T-helper 1 cell treated with Interleukin-12 subunit alpha and Interleukin-12 subunit beta and Interleukin-4 antibody, amounts not matched to agents 30 μg/mL and 1 μg/mL, for 36 hours (primary cell): Measurements from ENCODE around the gene RNF112.

ENCODE experiments used
- H3K27ac Mint-ChIP-seq: one replicate; pipeline ENCODE4 v1.8.0; 2021; ENCODE audit warnings: mild to moderate bottlenecking, mixed read lengths
- H3K27me3 Mint-ChIP-seq: one replicate; pipeline ENCODE4 v1.8.0; 2021; ENCODE audit warnings: low read depth, mixed read lengths
- H3K36me3 Mint-ChIP-seq: one replicate; pipeline ENCODE4 v1.8.0; 2021; ENCODE audit warnings: low read depth, mixed read lengths
- H3K4me1 Mint-ChIP-seq: one replicate; pipeline ENCODE4 v1.8.0; 2021; ENCODE audit warnings: low read depth, mixed read lengths
- H3K4me3 Mint-ChIP-seq: one replicate; pipeline ENCODE4 v1.8.0; 2021; ENCODE audit warnings: mild to moderate bottlenecking, moderate library complexity, mixed read lengths
- H3K9me3 Mint-ChIP-seq: one replicate; pipeline ENCODE4 v1.8.0; 2021; ENCODE audit warnings: mixed read lengths

The RNF112 gene

DNA sequence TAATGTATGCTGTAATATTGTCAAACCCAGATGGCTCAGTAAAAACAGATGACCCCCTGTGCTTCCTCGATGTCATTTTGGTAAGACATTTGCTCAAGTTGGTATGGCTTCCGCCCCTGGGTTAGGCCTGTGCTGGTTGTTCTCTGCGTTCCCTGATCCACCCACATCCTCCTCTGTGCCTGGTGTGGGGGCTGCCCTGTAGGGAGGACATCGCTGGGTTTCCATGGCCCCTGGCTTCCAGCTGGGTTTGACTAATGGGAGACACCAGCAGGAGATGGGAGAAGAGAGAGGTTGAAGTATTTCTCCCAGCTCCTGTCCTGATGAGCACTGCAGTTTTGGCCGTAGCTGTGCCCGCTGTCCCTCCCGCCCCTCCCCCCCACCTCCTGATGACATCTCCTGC, 19.6 kb upstream of the RNF112 start:
- Mint-ChIP-seq H3K36me3 (no peaks in the 10 kb centered on the region), H3K4me3 (no peak overlapping the region), H3K9me3 (no peaks in the 10 kb centered on the region), H3K27ac (no peak overlapping the region), H3K27me3 (peaks cover 65% of the 10 kb centered on the region), H3K4me1 (no peaks in the 10 kb centered on the region)

GRCh38 chr17:19392303-19392702, 18.7 kb upstream of the RNF112 start:
- H3K36me3 Mint-ChIP-seq, result no peaks in the 10 kb centered on the region
- no peaks in the 10 kb centered on the region for H3K4me1 Mint-ChIP-seq
- no peaks in the 10 kb centered on the region for H3K9me3 Mint-ChIP-seq
- H3K27ac Mint-ChIP-seq, result no peak overlapping the region
- no peak overlapping the region for H3K4me3 Mint-ChIP-seq
- H3K27me3 Mint-ChIP-seq, result peaks cover 69% of the 10 kb centered on the region

DNA sequence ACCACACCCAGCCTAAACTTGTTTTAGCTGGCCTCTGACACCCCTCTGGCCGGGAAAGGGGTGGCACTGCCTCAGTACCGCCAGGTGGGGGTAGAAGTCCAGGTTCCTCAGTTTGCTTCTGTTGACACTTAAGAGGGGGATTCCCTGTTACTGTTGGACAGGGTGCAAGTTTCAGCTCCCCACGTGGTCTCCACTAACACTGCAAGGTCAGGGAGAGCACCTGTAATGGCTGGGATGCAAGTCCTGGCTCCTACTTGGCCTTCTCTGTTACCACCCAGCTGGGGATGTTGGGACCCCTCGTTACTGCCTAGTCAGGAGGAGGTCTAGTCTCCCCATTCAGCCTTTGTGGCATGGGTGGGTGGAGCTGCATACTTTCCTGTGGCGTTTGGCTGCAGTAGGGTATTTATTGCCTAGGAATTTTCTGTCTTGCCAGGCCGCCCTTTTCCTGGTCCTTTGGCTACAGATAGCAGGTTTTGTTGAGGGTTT, 13.4 kb upstream of the RNF112 start:
- Mint-ChIP-seq H3K27ac (no peak overlapping the region), H3K4me3 (no peak overlapping the region), H3K36me3 (no peaks in the 10 kb centered on the region), H3K27me3 (peaks cover 43% of the 10 kb centered on the region), H3K4me1 (peaks cover 3% of the 10 kb centered on the region), H3K9me3 (no peaks in the 10 kb centered on the region)

GRCh38 chr17:19398301-19399181, 12.5 kb upstream of the RNF112 start:
- H3K4me3 Mint-ChIP-seq, result no peak overlapping the region
- H3K27ac Mint-ChIP-seq, result no peak overlapping the region
- H3K9me3 Mint-ChIP-seq, result no peaks in the 10 kb centered on the region
- H3K27me3 Mint-ChIP-seq, result peaks cover 36% of the 10 kb centered on the region
- H3K36me3 Mint-ChIP-seq, result no peaks in the 10 kb centered on the region
- H3K4me1 Mint-ChIP-seq, result peaks cover 3% of the 10 kb centered on the region

GRCh38 chr17:19399750-19400450, 11.1 kb upstream of the RNF112 start:
- H3K27me3 Mint-ChIP-seq, result peaks cover 25% of the 10 kb centered on the region
- no peaks in the 10 kb centered on the region for H3K36me3 Mint-ChIP-seq
- no peaks in the 10 kb centered on the region for H3K9me3 Mint-ChIP-seq
- no peak overlapping the region for H3K4me3 Mint-ChIP-seq
- H3K27ac Mint-ChIP-seq, result no peak overlapping the region
- H3K4me1 Mint-ChIP-seq, result peaks cover 3% of the 10 kb centered on the region

GRCh38 chr17:19401321-19402010, 9.6 kb upstream of the RNF112 start:
- peaks cover 17% of the 10 kb centered on the region for H3K27me3 Mint-ChIP-seq
- no peaks in the 10 kb centered on the region for H3K36me3 Mint-ChIP-seq
- no peak overlapping the region for H3K4me3 Mint-ChIP-seq
- peaks cover 3% of the 10 kb centered on the region for H3K4me1 Mint-ChIP-seq
- no peak overlapping the region for H3K27ac Mint-ChIP-seq
- H3K9me3 Mint-ChIP-seq, result no peaks in the 10 kb centered on the region

DNA sequence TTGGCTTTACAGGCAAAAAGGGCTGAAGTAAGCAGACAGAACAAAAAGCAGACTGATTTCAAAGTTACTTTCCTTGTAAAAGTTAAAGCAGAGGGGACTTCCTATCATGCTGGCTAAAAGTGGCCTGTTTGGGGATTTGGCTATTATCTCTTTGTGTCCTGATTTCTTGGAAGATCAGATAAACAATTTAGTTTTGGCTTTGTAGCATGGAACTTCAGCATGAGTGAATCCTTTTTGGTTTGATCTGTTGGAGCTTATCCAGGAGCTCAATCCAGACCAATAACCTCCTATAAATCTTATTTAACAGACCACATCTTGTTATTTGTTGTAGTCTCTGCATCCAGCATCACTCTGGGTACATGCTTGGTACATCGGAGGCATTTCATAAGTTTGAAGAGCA, 8.9 kb upstream of the RNF112 start:
- Mint-ChIP-seq H3K4me3 (no peak overlapping the region), H3K36me3 (no peaks in the 10 kb centered on the region), H3K4me1 (peaks cover 3% of the 10 kb centered on the region), H3K27me3 (peaks cover 13% of the 10 kb centered on the region), H3K9me3 (no peaks in the 10 kb centered on the region), H3K27ac (no peak overlapping the region)

GRCh38 chr17:19403021-19403420, 8.0 kb upstream of the RNF112 start:
- Mint-ChIP-seq H3K27ac (no peak overlapping the region), H3K27me3 (peaks cover 13% of the 10 kb centered on the region), H3K36me3 (no peaks in the 10 kb centered on the region), H3K9me3 (no peaks in the 10 kb centered on the region), H3K4me1 (peaks cover 3% of the 10 kb centered on the region), H3K4me3 (no peak overlapping the region)

- H3K36me3 Mint-ChIP-seq, result no peaks in the 10 kb centered on the region
- peaks cover 13% of the 10 kb centered on the region for H3K27me3 Mint-ChIP-seq
- no peak overlapping the region for H3K27ac Mint-ChIP-seq
- H3K4me1 Mint-ChIP-seq, result no peaks in the 10 kb centered on the region
- no peaks in the 10 kb centered on the region for H3K9me3 Mint-ChIP-seq
- no peak overlapping the region for H3K4me3 Mint-ChIP-seq
Measured at GRCh38 chr17:19404264-19404663, 6.8 kb upstream of the RNF112 start.

DNA sequence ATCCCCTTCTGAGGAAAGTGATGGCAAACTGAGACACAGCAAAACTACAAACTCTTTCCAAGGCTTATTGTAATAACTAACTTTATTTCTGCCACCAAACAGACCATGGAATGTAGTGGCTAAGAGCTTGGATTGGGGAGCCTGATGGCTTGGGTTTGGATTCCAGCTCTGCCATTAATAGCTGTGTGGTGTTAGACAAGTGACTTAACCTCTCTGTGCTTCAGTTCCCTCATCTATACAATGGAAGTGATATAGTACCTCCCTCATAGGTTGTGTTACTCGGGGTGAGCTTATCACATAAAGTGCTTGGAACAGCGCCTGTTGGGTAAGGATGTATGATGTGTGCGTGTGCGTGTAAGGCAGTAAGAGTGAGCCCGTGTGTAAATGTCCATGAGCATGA, 5.9 kb upstream of the RNF112 start:
- Mint-ChIP-seq H3K27ac (no peak overlapping the region), H3K9me3 (no peaks in the 10 kb centered on the region), H3K4me1 (no peaks in the 10 kb centered on the region), H3K36me3 (no peaks in the 10 kb centered on the region), H3K4me3 (no peak overlapping the region), H3K27me3 (peaks cover 13% of the 10 kb centered on the region)

DNA sequence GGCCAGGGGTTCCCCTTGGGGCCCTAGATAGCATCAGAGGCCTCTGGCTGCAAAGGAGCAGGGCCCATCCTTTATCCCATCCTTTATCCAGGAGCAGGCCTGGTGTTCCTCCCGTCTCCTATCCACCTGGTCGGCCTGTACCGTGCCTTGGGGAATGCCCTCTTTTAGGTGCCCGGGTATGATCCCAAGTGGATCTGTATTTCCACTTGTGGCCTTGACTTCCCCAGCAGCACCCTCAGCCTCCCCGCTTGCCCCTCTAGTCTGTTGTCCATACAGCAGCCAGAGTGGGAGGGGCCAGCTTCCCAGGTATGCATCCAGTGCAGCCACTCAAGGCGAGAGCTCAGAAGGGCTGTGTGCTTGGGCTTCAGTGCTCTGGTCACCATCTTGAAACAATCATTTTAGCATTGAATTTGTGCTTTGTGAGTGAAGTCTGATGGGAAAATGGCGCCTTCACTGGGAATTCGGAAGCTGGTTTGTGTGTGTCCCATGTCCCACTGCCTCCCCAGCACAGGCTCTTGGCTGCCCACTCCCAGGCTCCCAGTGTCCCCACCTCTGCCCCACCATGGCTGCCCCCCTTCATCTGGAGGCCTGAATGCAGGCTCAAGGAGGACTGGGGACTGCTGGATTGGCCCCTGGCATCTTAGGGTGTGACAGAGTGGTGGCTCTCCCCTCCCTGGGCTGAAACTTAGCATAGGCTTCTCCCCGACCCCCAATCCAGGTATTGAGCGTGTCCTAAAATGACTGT, 3.3 kb upstream of the RNF112 start:
- no peaks in the 10 kb centered on the region for H3K4me1 Mint-ChIP-seq
- no peaks in the 10 kb centered on the region for H3K9me3 Mint-ChIP-seq
- no peak overlapping the region for H3K27ac Mint-ChIP-seq
- no peaks in the 10 kb centered on the region for H3K36me3 Mint-ChIP-seq
- H3K27me3 Mint-ChIP-seq, result peaks cover 1% of the 10 kb centered on the region
- no peak overlapping the region for H3K4me3 Mint-ChIP-seq

DNA sequence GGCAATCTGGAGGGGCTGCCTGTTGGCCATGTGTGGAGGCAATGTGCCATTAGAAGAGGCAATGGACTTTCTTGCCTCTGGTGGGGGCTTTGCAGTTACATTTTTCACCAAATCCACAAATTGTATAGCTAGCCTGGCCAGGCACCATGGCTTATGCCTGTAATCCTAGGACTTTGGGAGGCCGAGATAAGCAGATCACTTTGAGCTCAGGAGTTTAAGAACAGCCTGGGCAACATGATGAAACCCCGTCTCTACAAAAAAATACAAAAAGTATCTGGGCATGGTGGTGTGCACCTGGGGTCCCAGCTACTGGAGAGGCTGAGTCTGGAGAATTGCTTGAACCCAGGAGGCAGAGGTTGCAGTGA, 2.7 kb upstream of the RNF112 start:
- H3K27me3 Mint-ChIP-seq, result no peaks in the 10 kb centered on the region
- H3K27ac Mint-ChIP-seq, result no peak overlapping the region

DNA sequence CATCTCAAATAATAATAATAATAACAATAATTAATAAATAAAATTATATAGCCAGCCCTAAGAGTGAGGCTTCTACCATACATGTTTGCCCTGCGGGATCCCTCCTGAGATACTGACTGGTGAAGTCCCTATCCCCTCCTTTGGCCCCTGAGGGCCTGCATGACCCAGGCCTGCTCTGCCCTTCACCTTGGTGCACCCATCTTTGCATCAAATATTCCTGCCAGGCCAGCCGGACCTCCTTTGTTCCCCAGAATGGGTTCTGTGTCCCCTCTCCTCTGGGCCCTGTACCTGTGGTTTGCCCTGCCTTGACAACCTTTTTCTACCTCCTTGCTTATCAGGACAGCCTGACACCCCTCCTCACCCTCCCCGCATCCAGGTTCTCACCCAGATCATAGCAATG, 2.0 kb upstream of the RNF112 start:
- Mint-ChIP-seq H3K27me3 (no peaks in the 10 kb centered on the region), H3K4me1 (no peaks in the 10 kb centered on the region), H3K27ac (no peak overlapping the region), H3K4me3 (no peak overlapping the region), H3K9me3 (no peaks in the 10 kb centered on the region), H3K36me3 (no peaks in the 10 kb centered on the region)

More for the DNA sequence above, 2.7 kb upstream of the RNF112 start:
- Mint-ChIP-seq H3K4me1 (no peaks in the 10 kb centered on the region), H3K36me3 (no peaks in the 10 kb centered on the region), H3K4me3 (no peak overlapping the region), H3K9me3 (no peaks in the 10 kb centered on the region)

DNA sequence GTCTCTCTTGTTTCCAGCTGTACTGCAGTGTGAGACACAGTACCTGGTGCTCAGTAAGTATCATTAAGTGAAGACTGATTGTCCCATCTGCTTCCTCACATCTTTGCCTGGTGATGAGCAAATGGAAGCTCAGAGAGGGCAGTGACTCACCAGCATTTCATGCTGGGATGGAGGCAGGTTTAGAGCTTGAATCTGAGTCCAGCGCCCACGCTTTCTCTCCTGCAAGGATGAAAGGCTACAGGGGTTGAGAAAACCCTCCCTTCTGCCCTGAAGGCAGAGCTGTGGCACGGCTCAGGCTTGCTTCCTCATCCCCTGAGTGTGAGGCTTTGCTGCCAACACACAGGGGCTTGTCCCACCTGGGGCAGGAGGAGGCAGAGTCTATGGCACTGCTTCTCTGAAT, 1.5 kb upstream of the RNF112 start:
- Mint-ChIP-seq H3K4me3 (no peak overlapping the region), H3K36me3 (no peaks in the 10 kb centered on the region), H3K9me3 (no peaks in the 10 kb centered on the region), H3K4me1 (no peaks in the 10 kb centered on the region), H3K27ac (no peak overlapping the region), H3K27me3 (no peaks in the 10 kb centered on the region)
